Trophoblast cell (in vitro differentiated cells and primary cell): ENCODE data around the gene NECAB3.

Source experiments
- DNase-seq, 2 donors: peaks; one replicate each; pipeline ENCODE4 v3.0.0-alpha.2; 2016
- H2AFZ ChIP-seq: 2 replicates; pipeline ENCODE4 v1.6.1; 2013; ENCODE audit warnings: low read length, moderate library complexity, mild to moderate bottlenecking; ENCODE audit not compliant: insufficient read depth, poor library complexity
- H2AK5ac ChIP-seq: 2 replicates; pipeline ENCODE4 v1.6.1; 2013; ENCODE audit warnings: mild to moderate bottlenecking, low read length
- H2BK120ac ChIP-seq: 2 replicates; pipeline ENCODE4 v1.6.1; 2013; ENCODE audit warnings: low read length, mild to moderate bottlenecking, moderate library complexity; ENCODE audit not compliant: insufficient read depth, poor library complexity
- H2BK12ac ChIP-seq: 2 replicates; pipeline ENCODE4 v1.6.1; 2013; ENCODE audit warnings: mild to moderate bottlenecking, low read length, moderate library complexity
- H2BK5ac ChIP-seq: 2 replicates; pipeline ENCODE4 v1.6.1; 2013; ENCODE audit warnings: low read length, low read depth, moderate library complexity, mild to moderate bottlenecking; ENCODE audit not compliant: poor library complexity
- H3K14ac ChIP-seq: 2 replicates; pipeline ENCODE4 v1.6.1; 2013; ENCODE audit warnings: mild to moderate bottlenecking, low read length
- H3K18ac ChIP-seq: 2 replicates; pipeline ENCODE4 v1.6.1; 2013; ENCODE audit warnings: mild to moderate bottlenecking, low read length
- H3K23ac ChIP-seq: 2 replicates; pipeline ENCODE4 v1.6.1; 2013; ENCODE audit warnings: low read length
- H3K27ac ChIP-seq: 2 replicates; pipeline ENCODE4 v1.5.1; 2013; ENCODE audit warnings: low read depth, mild to moderate bottlenecking, inconsistent platforms, low read length, moderate library complexity
- H3K27me3 ChIP-seq: 2 replicates; pipeline ENCODE4 v1.6.1; 2013; ENCODE audit warnings: inconsistent platforms, mild to moderate bottlenecking, low read length, moderate library complexity; ENCODE audit not compliant: insufficient read depth
- H3K36me3 ChIP-seq, 2 experiments: 1 replicate in 1 of 2; 2 replicates in 1 of 2; pipeline ENCODE4 v1.6.1; 2013; ENCODE audit warnings: low read length in 2 of 2, mild to moderate bottlenecking in 2 of 2, moderate library complexity in 1 of 2; ENCODE audit not compliant: insufficient read depth in 2 of 2, control insufficient read depth in 1 of 2
- H3K4ac ChIP-seq: 2 replicates; pipeline ENCODE4 v1.6.1; 2013; ENCODE audit warnings: low read depth, mild to moderate bottlenecking, low read length, moderate library complexity
- H3K4me1 ChIP-seq, 2 experiments: 1 replicate in 1 of 2; 2 replicates in 1 of 2; pipeline ENCODE4 v1.6.1; 2013; ENCODE audit warnings: low read length in 2 of 2, mild to moderate bottlenecking in 2 of 2, moderate library complexity in 1 of 2; ENCODE audit not compliant: insufficient read depth in 2 of 2, control insufficient read depth in 1 of 2
- H3K4me2 ChIP-seq: 2 replicates; pipeline ENCODE4 v1.6.1; 2013; ENCODE audit warnings: inconsistent platforms, mild to moderate bottlenecking, low read length, moderate library complexity
- H3K4me3 ChIP-seq: 2 replicates; pipeline ENCODE4 v1.5.1; 2013; ENCODE audit warnings: mild to moderate bottlenecking, low read depth, low read length, inconsistent platforms
- H3K79me1 ChIP-seq: one replicate; pipeline ENCODE4 v1.6.1; 2013; ENCODE audit warnings: low read length
- H3K79me2 ChIP-seq: 2 replicates; pipeline ENCODE4 v1.6.1; 2013; ENCODE audit warnings: low read length, mild to moderate bottlenecking; ENCODE audit not compliant: control insufficient read depth, insufficient read depth, poor library complexity
- H3K9ac ChIP-seq: 2 replicates; pipeline ENCODE4 v1.6.1; 2013; ENCODE audit warnings: mild to moderate bottlenecking, low read length
- H3K9me3 ChIP-seq: 2 replicates; pipeline ENCODE4 v1.6.1; 2013; ENCODE audit warnings: low read depth, mild to moderate bottlenecking, control low read depth, inconsistent platforms, low read length; ENCODE audit not compliant: insufficient read depth
- H4K12ac ChIP-seq: 2 replicates; pipeline ENCODE4 v1.6.1; 2013; ENCODE audit warnings: low read depth, mild to moderate bottlenecking, low read length, moderate library complexity
- H4K8ac ChIP-seq: 2 replicates; pipeline ENCODE4 v1.6.1; 2013; ENCODE audit warnings: low read depth, mild to moderate bottlenecking, low read length, moderate library complexity
- H4K91ac ChIP-seq: one replicate; pipeline ENCODE4 v1.6.1; 2013; ENCODE audit warnings: low read depth, mild to moderate bottlenecking, low read length, moderate library complexity
- WGBS: extraction: QIAGEN DNeasy Blood & Tissue Kit; methylation state at CpG from one replicate; pipeline ENCODE4 v1.1.7; 2013; ENCODE audit warnings: missing lambda C conversion rate; ENCODE audit not compliant: insufficient read length, insufficient coverage; ENCODE audit errors: extremely low coverage; 5-methylcytosine and 5-hydroxymethylcytosine counted together

The NECAB3 gene

DNA sequence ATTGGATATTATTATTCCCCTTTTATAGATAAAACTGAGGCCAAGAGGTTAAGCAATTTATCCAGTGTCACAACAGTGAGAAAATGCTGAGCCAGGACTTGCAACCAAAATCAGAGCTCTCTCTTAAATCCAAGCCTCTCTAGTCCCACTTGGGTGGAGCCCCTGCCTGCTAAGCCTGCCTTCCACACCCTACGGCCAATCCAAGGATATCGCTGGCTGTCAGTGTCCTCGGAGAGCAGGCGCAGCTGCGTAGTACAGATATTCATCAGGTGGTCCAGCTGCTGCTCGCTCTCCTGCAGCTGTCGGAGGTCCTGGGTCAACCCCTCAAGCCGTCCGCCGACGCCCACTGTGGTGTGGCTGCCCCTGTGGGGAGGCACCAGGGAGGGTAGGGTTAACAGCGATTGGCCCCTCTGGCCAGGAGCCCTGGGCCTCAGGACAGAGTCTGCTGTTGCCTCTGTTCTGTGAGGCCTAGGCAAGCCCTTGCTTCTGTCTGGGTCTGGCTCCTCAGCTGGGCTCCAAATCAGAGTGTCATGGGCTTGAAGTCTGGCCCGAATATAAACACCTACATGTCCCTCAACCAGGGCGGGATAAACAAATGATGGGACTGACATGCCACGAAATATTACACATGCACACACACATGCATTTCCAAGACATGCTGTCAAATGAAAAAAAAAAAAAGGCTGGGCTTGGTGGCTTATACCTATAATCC is 3.9 kb upstream of the NECAB3 start:
- no peak overlapping the region for H2BK120ac ChIP-seq
- H3K14ac ChIP-seq, result no peak overlapping the region
- no peak overlapping the region for H2BK5ac ChIP-seq
- no peak overlapping the region for H4K91ac ChIP-seq
- no peak overlapping the region for H3K23ac ChIP-seq
- peaks cover 13% of the 10 kb centered on the region for H3K79me1 ChIP-seq
- DNase-seq, result no peak
- H4K8ac ChIP-seq, result no peak overlapping the region
- H3K4me3 ChIP-seq, result no peak overlapping the region
- H3K9me3 ChIP-seq, result peaks cover 2% of the 10 kb centered on the region
- no peak overlapping the region for H4K12ac ChIP-seq
- H3K4ac ChIP-seq, result no peak overlapping the region
- H3K27me3 ChIP-seq, result no peaks in the 10 kb centered on the region
- no peak overlapping the region for H3K27ac ChIP-seq
- H3K79me2 ChIP-seq, result peaks cover 10% of the 10 kb centered on the region
- no peak overlapping the region for H2AK5ac ChIP-seq
- no peak overlapping the region for H2BK12ac ChIP-seq
- no CpG with 5 or more reads among the region's 15 CpGs for WGBS
- H3K36me3 ChIP-seq, result peaks cover 26 to 29% of the 10 kb centered on the region in 2 experiments
- H2AFZ ChIP-seq, result no peak overlapping the region
- H3K9ac ChIP-seq, result no peak overlapping the region
- no peak overlapping the region for H3K4me2 ChIP-seq
- H3K4me1 ChIP-seq, result peaks cover 13 to 14% of the 10 kb centered on the region in 2 experiments
- no peak overlapping the region for H3K18ac ChIP-seq

DNA sequence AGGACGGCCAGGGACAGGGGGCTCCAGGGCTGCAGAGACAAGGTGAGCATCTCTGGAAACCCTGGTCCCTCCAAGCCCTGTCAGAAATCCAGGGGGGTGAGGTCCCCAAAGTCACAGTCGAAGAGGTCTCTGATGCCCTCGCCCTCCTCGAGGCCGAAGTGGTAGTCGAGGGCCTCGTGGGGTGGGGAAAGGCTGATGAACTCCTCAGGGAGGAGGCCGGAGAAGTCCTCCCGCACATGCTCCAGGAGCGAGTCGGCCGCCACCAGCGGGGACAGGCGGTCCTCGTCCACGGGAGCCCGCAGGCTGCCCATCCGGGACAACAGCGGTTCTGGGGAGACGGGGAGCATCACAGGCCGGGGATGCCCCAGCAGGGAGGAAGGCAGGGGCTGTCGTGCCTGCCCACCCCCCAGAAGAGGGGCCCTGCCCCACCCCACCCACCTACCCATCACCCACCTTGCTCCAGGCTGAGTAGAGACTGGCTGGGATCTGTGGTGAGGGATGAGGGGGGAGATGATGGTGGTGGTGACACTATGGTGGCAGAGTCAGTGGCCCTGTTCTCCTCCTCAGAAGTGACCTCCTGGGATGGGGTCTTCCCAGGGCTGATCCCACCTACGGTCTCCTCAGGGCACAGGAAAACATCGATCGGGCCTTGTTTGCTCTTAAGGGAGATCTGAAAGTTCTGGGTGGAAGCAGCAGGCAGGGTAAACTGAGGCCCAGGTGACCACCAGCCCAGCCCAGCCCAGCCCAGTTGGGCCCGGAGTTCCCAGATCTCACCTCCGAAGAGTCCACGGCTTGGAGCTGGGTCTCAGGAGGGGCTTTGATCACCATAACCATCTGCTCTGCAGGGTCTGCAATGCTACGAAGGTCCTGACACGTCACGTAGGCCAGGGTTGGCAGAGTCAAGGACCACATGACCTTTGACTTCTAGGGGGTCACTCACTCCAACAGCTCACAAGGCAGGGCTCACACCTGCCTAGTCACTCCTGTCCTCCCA is 2.7 kb upstream of the NECAB3 start:
- DNase-seq, result no peak
- no peak overlapping the region for H3K23ac ChIP-seq
- H2AFZ ChIP-seq, result no peak overlapping the region
- H4K12ac ChIP-seq, result no peak overlapping the region
- no peak overlapping the region for H3K4me2 ChIP-seq
- H3K14ac ChIP-seq, result no peak overlapping the region
- peaks cover 19 to 22% of the 10 kb centered on the region in 2 experiments for H3K4me1 ChIP-seq
- no peak overlapping the region for H3K27ac ChIP-seq
- H4K8ac ChIP-seq, result no peak overlapping the region
- H3K27me3 ChIP-seq, result no peaks in the 10 kb centered on the region
- no peak overlapping the region for H4K91ac ChIP-seq
- no peak overlapping the region for H3K9ac ChIP-seq
- H2AK5ac ChIP-seq, result no peak overlapping the region
- H2BK12ac ChIP-seq, result no peak overlapping the region
- peaks cover 10% of the 10 kb centered on the region for H3K79me2 ChIP-seq
- no peak overlapping the region for H2BK5ac ChIP-seq
- H2BK120ac ChIP-seq, result no peak overlapping the region
- H3K4me3 ChIP-seq, result no peak overlapping the region
- H3K36me3 ChIP-seq, result peaks cover 29% of the 10 kb centered on the region in 2 experiments
- peaks cover 17% of the 10 kb centered on the region for H3K79me1 ChIP-seq
- WGBS, result no CpG with 5 or more reads among the region's 31 CpGs
- peaks cover 4% of the 10 kb centered on the region for H3K9me3 ChIP-seq
- no peak overlapping the region for H3K18ac ChIP-seq
- H3K4ac ChIP-seq, result no peak overlapping the region

DNA sequence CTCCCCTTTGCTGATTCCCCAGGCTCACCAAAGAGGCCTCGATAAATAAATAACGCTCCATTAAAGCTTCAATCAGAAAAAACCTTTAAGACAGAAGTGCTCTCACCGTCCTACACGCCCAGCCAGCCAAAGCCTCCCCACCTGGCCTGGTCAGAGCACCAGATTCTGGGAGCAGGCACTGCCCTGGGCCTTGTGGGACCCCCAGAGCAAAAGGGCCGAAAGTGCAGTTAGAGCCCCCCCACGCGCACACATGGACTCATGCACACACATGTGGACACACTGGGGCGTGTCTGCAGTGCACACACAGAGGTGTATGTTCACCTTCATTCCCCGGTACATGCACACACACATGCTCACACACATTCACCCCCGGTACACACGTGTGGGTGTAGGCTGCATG is 1.9 kb upstream of the NECAB3 start:
- no peak overlapping the region for H3K23ac ChIP-seq
- no peak overlapping the region for H3K4ac ChIP-seq
- H4K12ac ChIP-seq, result no peak overlapping the region
- H3K36me3 ChIP-seq, result peaks cover 31 to 36% of the 10 kb centered on the region in 2 experiments
- no CpG with 5 or more reads among the region's 11 CpGs for WGBS
- H2AFZ ChIP-seq, result no peak overlapping the region
- H3K79me1 ChIP-seq, result peaks cover 17% of the 10 kb centered on the region
- no peak overlapping the region for H2BK120ac ChIP-seq
- peaks cover 4% of the 10 kb centered on the region for H3K9me3 ChIP-seq
- H3K4me2 ChIP-seq, result no peak overlapping the region
- DNase-seq, result no peak
- no peak overlapping the region for H3K14ac ChIP-seq
- H2BK12ac ChIP-seq, result no peak overlapping the region
- peaks cover 19 to 22% of the 10 kb centered on the region in 2 experiments for H3K4me1 ChIP-seq
- H3K4me3 ChIP-seq, result peak overlapping the region; percentile 17
- H3K27ac ChIP-seq, result no peak overlapping the region
- H2BK5ac ChIP-seq, result no peak overlapping the region
- H4K91ac ChIP-seq, result no peak overlapping the region
- H3K79me2 ChIP-seq, result peaks cover 10% of the 10 kb centered on the region
- no peak overlapping the region for H4K8ac ChIP-seq
- no peak overlapping the region for H2AK5ac ChIP-seq
- H3K9ac ChIP-seq, result no peak overlapping the region
- no peaks in the 10 kb centered on the region for H3K27me3 ChIP-seq
- H3K18ac ChIP-seq, result no peak overlapping the region

DNA sequence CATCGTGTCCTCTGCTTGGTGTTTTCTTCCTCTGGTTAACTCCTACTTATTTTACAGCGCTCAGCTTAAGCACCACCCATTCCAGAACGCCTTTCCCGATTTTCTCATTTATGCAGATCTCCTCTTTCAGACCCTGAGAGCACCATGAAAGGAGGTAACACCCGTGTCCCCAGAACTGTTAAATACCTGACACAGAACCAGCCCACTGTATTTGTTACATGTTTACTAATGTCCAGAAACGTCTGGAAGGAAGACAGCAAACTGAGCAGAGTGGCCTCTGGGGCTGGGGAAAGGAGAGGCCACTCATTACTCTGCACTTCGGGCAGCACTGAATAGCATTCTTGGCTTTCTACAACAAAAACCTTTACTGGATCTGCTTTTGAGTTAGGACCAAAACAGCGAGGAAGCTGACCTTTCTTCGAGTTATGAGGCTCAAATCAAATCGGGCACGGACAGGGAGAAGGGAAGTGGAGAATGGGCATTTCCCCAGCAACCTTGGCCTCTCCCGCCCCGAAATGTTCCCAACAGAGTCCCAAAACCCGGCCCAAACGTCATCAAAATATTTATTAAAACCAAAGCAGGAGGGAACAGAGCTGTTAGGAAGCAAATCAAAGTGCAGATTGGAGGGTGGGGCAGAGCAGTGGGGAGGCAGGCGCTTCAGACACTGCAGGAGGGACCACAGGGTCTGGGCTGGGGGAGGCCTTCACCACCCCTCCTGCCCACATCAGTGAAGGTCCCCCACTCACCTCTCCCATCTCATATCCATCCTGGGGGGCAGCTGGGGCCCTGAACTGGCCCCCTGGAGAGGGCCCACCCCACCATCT is 1.1 kb upstream of the NECAB3 start:
- no CpG with 5 or more reads among the region's 16 CpGs for WGBS
- DNase-seq, result no peak
- H3K4ac ChIP-seq, result no peak overlapping the region

More for the DNA sequence above, 1.1 kb upstream of the NECAB3 start:
- Histone ChIP-seq H3K9ac (no peak overlapping the region), H3K27me3 (no peaks in the 10 kb centered on the region), H3K23ac (no peak overlapping the region), H3K4me1 (peaks cover 19 to 22% of the 10 kb centered on the region in 2 experiments), H2BK120ac (no peak overlapping the region), H3K4me2 (peak overlapping the region; percentile 94), H3K27ac (peak overlapping the region; percentile 4), H2AK5ac (peak overlapping the region; percentile 5), H3K79me1 (peaks cover 17% of the 10 kb centered on the region), H3K14ac (peak overlapping the region; percentile 55), H4K8ac (peak overlapping the region; percentile 83), H2BK12ac (peak overlapping the region; percentile 12), H3K9me3 (peaks cover 4% of the 10 kb centered on the region), H3K79me2 (peaks cover 10% of the 10 kb centered on the region), H3K36me3 (peaks cover 38 to 42% of the 10 kb centered on the region in 2 experiments), H4K91ac (peak overlapping the region; percentile 39), H3K4me3 (no peak overlapping the region), H4K12ac (peak overlapping the region; percentile 52), H2BK5ac (no peak overlapping the region), H3K18ac (no peak overlapping the region), H2AFZ (peak overlapping the region; percentile 43)
